ENCODE results near the gene KRT71. TPM values are rescaled to one million over a fixed set of nuclear protein-coding genes. Genes with fewer than 3 reads are reported as not detected.
"Not testable (repeated sequence)": the region's sequence is repeated elsewhere in the genome, so short reads cannot be mapped to it uniquely, and the experiment has no call there.

KRT71 gene
- total RNA-seq: not detected in 2 replicates

DNA sequence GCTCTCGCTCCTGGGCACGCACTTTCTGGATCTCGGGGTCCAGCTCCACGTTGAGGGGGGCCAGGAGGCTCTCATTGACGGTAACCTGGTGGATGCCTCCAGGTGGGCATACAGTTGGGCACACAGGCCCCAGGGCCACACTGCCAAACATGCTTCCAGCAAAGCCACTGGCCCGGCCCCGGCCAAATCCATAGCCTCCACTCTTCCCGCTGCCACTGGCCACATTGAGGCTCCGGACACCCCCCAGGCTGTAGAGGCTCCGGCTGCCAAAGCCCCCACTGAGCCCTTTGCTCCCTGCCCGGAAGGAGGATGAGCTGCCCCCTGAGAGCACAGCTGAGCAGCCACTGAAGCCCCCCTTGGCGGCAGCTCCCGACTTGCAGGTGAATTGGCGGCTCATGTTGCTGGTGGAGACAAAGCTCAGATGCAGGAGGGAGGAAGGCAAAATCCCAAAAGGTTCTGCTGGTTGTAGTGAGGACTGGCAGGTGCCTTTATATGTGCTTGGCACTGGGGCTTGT lies at the start of gene KRT71:
KRT71 (minus strand) TSS at position 465 of the 515 bp plus-strand sequence; CDS start at position 397, 68 bp downstream.
- no peak within 1 kb of the TSS for H3K27ac Mint-ChIP-seq
- H3K4me3 Mint-ChIP-seq (ENCODE audit: low read depth): no peak within 1 kb of the TSS
- no peaks in the 10 kb centered on the region for H3K9me3 Mint-ChIP-seq
- H3K27me3 Mint-ChIP-seq (ENCODE audit: low read depth): peaks cover 7% of the 10 kb centered on the region
- no peaks in the 10 kb centered on the region for H3K4me1 Mint-ChIP-seq (ENCODE audit: low read depth)
- H3K36me3 Mint-ChIP-seq (ENCODE audit: low read depth): no peaks in the 10 kb centered on the region
- no peak for DNase-seq (ENCODE audit: low spot score)
- intact Hi-C loops (cut with micrococcal nuclease): no loop called here

DNA sequence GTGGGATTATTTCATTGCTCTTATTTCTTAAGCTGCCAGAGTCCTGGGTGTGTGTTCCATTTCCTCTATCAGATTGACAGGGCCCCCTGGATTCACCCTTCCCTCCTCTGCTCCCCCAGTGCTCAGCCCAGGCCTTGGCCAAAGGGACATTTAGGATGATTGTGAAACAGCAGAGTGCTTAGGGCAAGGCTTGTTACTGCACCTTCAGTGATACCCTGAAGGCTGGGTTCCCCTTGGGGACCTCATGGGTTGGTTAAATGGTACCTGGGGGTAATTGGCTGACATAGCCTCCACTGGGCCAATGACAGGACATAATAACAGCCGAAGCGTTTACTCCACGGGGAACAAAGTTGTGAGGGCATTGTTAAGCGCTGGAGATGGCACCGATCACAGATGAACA lies 49.6 kb upstream of the KRT71 start:
- Mint-ChIP-seq H3K9me3 (no peaks in the 10 kb centered on the region), H3K36me3 (ENCODE audit: low read depth) (no peaks in the 10 kb centered on the region), H3K27ac (no peak overlapping the region), H3K4me3 (ENCODE audit: low read depth) (no peak overlapping the region), H3K27me3 (ENCODE audit: low read depth) (peaks cover 27% of the 10 kb centered on the region), H3K4me1 (ENCODE audit: low read depth) (peaks cover 13% of the 10 kb centered on the region)
- no peak for DNase-seq (ENCODE audit: low spot score)
- intact Hi-C loops (cut with micrococcal nuclease): no loop called here

DNA sequence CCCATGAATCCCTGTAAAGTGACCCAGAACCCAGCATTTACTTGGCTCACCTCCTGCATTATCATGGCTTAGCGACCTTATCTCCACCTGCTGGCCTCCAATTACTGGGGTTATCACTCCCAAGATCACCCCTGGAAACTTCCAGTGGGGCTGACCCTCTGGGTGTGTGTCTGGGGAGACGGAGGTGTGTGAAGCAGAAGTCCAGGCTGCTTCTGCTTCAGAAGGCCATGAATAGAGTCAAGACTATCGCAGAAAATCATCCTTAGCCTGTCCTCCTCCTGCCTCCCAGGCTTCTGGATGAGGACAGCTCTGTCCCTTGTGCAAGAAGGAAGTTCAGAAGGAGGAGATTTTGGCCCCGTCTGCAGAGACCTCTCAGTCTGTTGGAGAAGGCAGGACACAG lies 48.7 kb upstream of the KRT71 start:
- intact Hi-C loops (cut with micrococcal nuclease): no loop called here
- Mint-ChIP-seq H3K4me1 (ENCODE audit: low read depth) (peaks cover 11% of the 10 kb centered on the region), H3K27me3 (ENCODE audit: low read depth) (peaks cover 30% of the 10 kb centered on the region), H3K36me3 (ENCODE audit: low read depth) (no peaks in the 10 kb centered on the region), H3K9me3 (no peaks in the 10 kb centered on the region), H3K4me3 (ENCODE audit: low read depth) (no peak overlapping the region), H3K27ac (no peak overlapping the region)
- no peak for DNase-seq (ENCODE audit: low spot score)

DNA sequence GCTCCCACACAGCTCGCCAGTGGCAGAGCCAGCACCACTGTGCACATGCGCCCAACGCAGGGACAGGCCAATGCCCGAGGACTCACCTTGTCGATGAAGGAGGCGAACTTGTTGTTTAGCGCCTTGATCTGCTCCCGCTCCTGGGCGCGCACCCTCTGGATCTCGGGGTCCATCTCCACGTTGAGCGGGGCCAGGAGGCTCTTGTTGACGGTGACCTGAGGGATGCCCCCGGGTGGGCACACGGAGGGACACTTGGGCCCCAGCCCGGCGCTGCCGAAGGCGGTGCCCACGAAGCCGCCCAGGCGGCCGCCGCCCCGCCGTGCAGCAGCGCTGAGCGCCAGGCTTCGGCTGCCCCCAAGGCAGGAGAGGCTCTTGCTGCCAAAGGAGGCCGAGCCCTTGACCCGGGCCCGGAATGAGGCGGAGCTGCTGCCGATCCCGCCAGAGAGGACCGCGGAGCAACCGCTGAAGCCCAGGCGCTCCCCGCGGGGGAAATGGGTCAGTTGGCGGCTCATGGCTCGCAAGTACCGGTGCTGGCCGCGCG lies 48.1 kb upstream of the KRT71 start, which contains the start of gene KRT72:
KRT72 (minus strand) TSS at position 523 of the 541 bp plus-strand sequence; CDS start at position 512, 11 bp downstream.
- no peak within 1 kb of the TSS for H3K4me3 Mint-ChIP-seq (ENCODE audit: low read depth)
- no peak within 1 kb of the TSS for H3K27ac Mint-ChIP-seq
- H3K27me3 Mint-ChIP-seq (ENCODE audit: low read depth): peaks cover 29% of the 10 kb centered on the region
- H3K9me3 Mint-ChIP-seq: no peaks in the 10 kb centered on the region
- intact Hi-C loops (cut with micrococcal nuclease): no loop called here
- no peak for DNase-seq (ENCODE audit: low spot score)
- no peaks in the 10 kb centered on the region for H3K36me3 Mint-ChIP-seq (ENCODE audit: low read depth)
- peaks cover 11% of the 10 kb centered on the region for H3K4me1 Mint-ChIP-seq (ENCODE audit: low read depth)

DNA sequence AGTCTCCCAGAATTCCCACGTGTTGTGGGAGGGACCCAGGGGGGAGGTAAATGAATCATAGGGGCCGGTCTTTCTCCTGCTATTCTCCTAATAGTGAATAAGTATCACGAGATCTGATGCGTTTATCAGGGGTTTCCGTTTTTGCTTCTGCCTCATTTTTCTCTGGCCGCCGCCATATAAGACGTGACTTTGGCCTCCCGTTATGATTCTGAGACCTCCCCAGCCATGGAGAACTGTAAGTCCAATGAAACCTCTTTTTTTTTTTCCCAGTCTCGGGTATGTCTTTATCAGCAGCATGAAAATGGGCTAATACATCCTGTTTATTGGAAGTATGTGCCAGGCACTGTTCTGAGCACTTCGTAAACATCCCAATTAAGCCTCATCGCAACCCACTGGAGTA lies 47.5 kb upstream of the KRT71 start:
- Mint-ChIP-seq H3K9me3 (no peaks in the 10 kb centered on the region), H3K36me3 (ENCODE audit: low read depth) (no peaks in the 10 kb centered on the region), H3K4me1 (ENCODE audit: low read depth) (peaks cover 7% of the 10 kb centered on the region), H3K4me3 (ENCODE audit: low read depth) (no peak overlapping the region), H3K27ac (no peak overlapping the region), H3K27me3 (ENCODE audit: low read depth) (peaks cover 29% of the 10 kb centered on the region)
- intact Hi-C loops (cut with micrococcal nuclease): no loop called here
- no peak for DNase-seq (ENCODE audit: low spot score)

DNA sequence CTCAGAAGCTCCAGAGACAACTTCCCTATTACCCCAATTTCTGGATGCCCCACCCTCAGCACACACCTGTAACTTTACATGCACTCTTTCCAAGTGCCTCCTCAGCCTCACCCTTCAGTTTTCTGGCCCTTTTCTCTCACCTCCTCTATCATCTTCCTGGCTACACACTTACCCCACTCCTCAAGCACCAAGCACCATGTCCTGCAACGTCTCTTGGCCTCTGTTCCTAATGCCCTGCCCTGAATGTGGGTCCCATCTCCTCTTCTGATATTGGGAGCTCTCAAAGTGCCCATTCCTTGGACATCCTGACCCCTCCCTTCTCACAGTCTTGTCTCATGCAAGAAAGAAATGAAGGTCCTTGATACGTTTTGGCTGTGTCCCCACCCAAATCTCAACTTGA lies 47.1 kb upstream of the KRT71 start:
- Mint-ChIP-seq H3K36me3 (ENCODE audit: low read depth) (no peaks in the 10 kb centered on the region), H3K4me3 (ENCODE audit: low read depth) (no peak overlapping the region), H3K4me1 (ENCODE audit: low read depth) (peaks cover 5% of the 10 kb centered on the region), H3K27ac (no peak overlapping the region), H3K9me3 (no peaks in the 10 kb centered on the region), H3K27me3 (ENCODE audit: low read depth) (peaks cover 29% of the 10 kb centered on the region)
- DNase-seq (ENCODE audit: low spot score): no peak
- intact Hi-C loops (cut with micrococcal nuclease): no loop called here

DNA sequence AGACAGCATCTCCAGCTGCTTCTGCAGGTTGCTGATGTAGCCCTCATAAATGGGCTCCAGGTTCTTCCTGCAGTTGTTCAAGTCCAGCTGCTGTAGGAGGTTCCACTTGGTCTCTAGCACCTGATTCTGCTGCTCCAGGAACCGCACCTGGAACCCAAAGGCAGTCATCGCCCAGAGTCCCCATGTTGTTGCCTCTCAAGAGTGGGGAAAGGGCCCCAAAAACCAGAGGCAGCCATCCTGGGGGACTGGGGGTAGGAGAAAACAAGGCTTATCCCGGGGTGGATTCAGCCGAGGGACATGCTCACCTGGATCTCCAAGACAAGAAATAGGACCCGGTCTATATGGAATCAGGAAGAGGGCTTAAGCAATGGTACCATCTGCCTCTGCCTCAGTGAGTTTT lies 46.0 kb upstream of the KRT71 start:
- H3K4me3 Mint-ChIP-seq (ENCODE audit: low read depth): no peak overlapping the region
- no peaks in the 10 kb centered on the region for H3K36me3 Mint-ChIP-seq (ENCODE audit: low read depth)
- H3K9me3 Mint-ChIP-seq: no peaks in the 10 kb centered on the region
- intact Hi-C loops (cut with micrococcal nuclease): no loop called here
- H3K27me3 Mint-ChIP-seq (ENCODE audit: low read depth): peaks cover 27% of the 10 kb centered on the region
- no peak overlapping the region for H3K27ac Mint-ChIP-seq
- DNase-seq (ENCODE audit: low spot score): no peak
- H3K4me1 Mint-ChIP-seq (ENCODE audit: low read depth): no peaks in the 10 kb centered on the region

DNA sequence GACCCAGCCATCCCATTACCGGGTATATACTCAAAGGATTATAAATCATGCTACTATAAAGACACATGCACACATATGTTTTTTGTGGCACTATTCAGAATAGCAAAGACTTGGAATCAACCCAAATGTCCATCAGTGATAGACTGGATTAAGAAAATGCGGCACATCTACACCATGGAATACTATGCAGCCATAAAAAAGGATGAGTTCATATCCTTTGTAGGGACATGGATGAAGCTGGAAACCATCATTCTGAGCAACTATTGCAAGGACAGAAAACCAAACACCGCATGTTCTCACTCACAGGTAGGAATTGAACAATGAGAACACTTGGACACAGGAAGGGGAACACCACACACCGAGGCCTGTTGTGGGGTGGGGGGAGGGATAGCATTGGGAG lies 41.3 kb upstream of the KRT71 start:
- intact Hi-C loops (cut with micrococcal nuclease); H3K27ac Mint-ChIP-seq; H3K4me1 Mint-ChIP-seq (ENCODE audit: low read depth); H3K4me3 Mint-ChIP-seq (ENCODE audit: low read depth); DNase-seq (ENCODE audit: low spot score); H3K9me3 Mint-ChIP-seq; H3K36me3 Mint-ChIP-seq (ENCODE audit: low read depth): not testable (repeated sequence)
- peaks cover 27% of the 10 kb centered on the region for H3K27me3 Mint-ChIP-seq (ENCODE audit: low read depth)

DNA sequence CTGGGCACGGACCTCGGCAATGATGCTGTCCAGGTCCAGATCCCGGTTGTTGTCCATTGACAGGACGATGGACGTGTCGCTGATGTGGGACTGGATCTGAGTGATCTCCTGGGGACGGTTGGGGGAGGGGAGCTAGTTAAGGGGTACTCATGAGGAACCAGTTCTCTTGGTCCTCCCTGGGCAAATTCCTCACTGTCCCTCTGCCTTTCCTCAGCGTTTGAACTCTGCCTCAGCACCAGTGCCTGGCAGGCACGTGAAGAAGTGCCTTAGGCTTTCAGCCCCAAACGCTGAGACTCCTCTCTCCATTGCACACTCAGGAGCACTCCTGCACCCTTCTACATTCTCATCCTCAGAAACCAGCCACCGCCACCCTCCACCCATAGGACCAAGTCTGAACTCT lies 38.6 kb upstream of the KRT71 start:
- Mint-ChIP-seq H3K27me3 (ENCODE audit: low read depth) (peaks cover 19% of the 10 kb centered on the region), H3K36me3 (ENCODE audit: low read depth) (no peaks in the 10 kb centered on the region), H3K4me3 (ENCODE audit: low read depth) (no peak overlapping the region), H3K4me1 (ENCODE audit: low read depth) (peaks cover 6% of the 10 kb centered on the region), H3K27ac (no peak overlapping the region), H3K9me3 (no peaks in the 10 kb centered on the region)
- intact Hi-C loops (cut with micrococcal nuclease): no loop called here
- DNase-seq (ENCODE audit: low spot score): no peak

DNA sequence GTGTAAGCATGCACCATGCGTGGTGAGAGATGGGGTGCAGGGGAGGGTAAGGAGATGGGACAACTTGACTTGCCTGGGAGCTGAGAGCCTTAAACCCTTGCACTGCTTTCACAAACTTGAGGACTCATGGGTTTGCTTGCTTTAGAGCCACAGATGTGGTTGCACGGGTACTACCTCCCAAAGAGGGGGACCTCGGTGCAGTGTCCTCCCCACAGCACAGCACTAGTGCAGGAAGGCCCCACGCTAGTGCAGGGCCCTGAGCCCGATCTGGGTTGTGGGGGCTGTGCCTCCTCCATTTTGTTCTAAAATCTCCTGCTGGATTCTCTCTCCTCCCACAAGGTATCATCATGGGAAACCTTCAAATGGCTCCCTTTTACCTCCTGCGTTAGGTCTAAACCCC lies 37.1 kb upstream of the KRT71 start:
- no peaks in the 10 kb centered on the region for H3K36me3 Mint-ChIP-seq (ENCODE audit: low read depth)
- no peak overlapping the region for H3K27ac Mint-ChIP-seq
- no peak overlapping the region for H3K4me3 Mint-ChIP-seq (ENCODE audit: low read depth)
- H3K27me3 Mint-ChIP-seq (ENCODE audit: low read depth): peaks cover 16% of the 10 kb centered on the region
- H3K4me1 Mint-ChIP-seq (ENCODE audit: low read depth): peaks cover 21% of the 10 kb centered on the region
- intact Hi-C loops (cut with micrococcal nuclease): no loop called here
- no peaks in the 10 kb centered on the region for H3K9me3 Mint-ChIP-seq
- no peak for DNase-seq (ENCODE audit: low spot score)

DNA sequence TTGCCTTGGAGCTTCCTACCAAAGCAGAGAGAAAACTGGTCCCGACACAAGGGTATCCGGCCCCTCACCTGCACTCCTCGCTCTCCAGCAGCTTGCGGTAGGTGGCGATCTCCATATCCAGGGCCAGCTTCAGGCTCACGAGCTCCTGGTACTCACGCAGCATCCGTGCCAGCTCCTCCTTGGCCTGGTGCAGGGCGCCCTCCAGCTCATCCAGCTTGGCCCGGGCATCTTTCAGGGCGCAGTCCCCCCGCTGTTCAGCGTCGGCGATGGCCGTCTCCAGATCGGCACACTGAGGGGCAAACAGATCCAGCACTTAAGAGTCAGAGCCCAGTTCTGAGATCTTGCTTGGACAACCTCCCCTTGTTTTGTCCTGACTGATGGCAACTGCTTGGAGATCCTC lies 34.6 kb upstream of the KRT71 start:
- Mint-ChIP-seq H3K4me3 (ENCODE audit: low read depth) (no peak overlapping the region), H3K9me3 (no peaks in the 10 kb centered on the region), H3K27me3 (ENCODE audit: low read depth) (peaks cover 14% of the 10 kb centered on the region), H3K4me1 (ENCODE audit: low read depth) (peaks cover 29% of the 10 kb centered on the region), H3K27ac (no peak overlapping the region), H3K36me3 (ENCODE audit: low read depth) (no peaks in the 10 kb centered on the region)
- no peak for DNase-seq (ENCODE audit: low spot score)
- intact Hi-C loops (cut with micrococcal nuclease): loop anchor here (10.0 kb wide), 1 partner anchor 433 kb away; no protein-coding TSS in a partner anchor

DNA sequence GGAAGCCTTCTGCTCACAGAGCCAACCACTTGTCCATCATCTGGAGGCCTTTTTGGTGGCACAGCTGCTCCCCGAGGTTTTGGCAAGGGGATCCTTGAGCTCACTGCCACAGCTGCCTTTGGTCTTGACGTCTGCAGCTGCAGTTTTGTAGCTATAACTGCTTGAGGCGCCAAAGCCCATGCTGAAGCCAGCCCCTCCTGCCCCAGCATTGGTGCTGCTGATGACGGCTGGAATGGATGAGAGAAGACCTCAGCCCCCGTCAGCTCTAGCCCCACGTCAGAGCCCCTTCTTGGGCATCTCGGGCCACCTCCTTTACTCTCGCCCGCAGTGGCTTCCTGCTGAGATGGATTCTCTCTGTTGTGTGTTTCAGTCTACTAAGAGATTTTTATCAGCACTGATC lies 33.0 kb upstream of the KRT71 start:
- peaks cover 15% of the 10 kb centered on the region for H3K27me3 Mint-ChIP-seq (ENCODE audit: low read depth)
- no peak overlapping the region for H3K27ac Mint-ChIP-seq
- DNase-seq (ENCODE audit: low spot score): peak; percentile 58
- H3K9me3 Mint-ChIP-seq: no peaks in the 10 kb centered on the region
- no peaks in the 10 kb centered on the region for H3K36me3 Mint-ChIP-seq (ENCODE audit: low read depth)
- H3K4me1 Mint-ChIP-seq (ENCODE audit: low read depth): peaks cover 29% of the 10 kb centered on the region
- intact Hi-C loops (cut with micrococcal nuclease): loop anchor here (10.0 kb wide), 1 partner anchor 431 kb away; no protein-coding TSS in a partner anchor
- H3K4me3 Mint-ChIP-seq (ENCODE audit: low read depth): no peak overlapping the region

DNA sequence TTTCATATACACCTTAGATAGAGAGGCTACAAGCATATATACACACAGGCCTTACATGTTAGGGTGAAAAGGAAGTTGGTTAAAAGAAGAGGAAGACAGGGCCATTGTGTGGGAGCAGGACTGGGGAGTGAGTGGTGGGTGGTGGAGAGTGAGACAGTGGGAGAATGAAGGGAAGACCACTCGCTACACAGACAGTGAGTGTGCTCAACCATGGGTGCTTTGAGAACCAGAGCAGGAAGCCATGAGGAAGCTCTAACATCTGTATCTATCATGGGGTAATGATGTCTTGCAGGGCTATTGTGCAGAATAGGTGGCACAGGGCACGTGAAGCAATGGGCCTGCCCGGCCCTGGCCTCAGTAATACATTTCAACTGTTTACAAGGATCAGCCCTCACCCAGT lies 32.1 kb upstream of the KRT71 start:
- Mint-ChIP-seq H3K36me3 (ENCODE audit: low read depth) (no peaks in the 10 kb centered on the region), H3K4me3 (ENCODE audit: low read depth) (no peak overlapping the region), H3K9me3 (no peaks in the 10 kb centered on the region), H3K27ac (no peak overlapping the region), H3K4me1 (ENCODE audit: low read depth) (peaks cover 32% of the 10 kb centered on the region), H3K27me3 (ENCODE audit: low read depth) (peaks cover 15% of the 10 kb centered on the region)
- intact Hi-C loops (cut with micrococcal nuclease): loop anchor here (10.0 kb wide), 1 partner anchor 430 kb away; no protein-coding TSS in a partner anchor
- DNase-seq (ENCODE audit: low spot score): no peak
